ENCODE measurements around the gene KLHDC4. TPM values are rescaled to one million over a fixed set of nuclear protein-coding genes. Genes with fewer than 3 reads are reported as not detected.
"Not testable (repeated sequence)": the region's sequence is repeated elsewhere in the genome, so short reads cannot be mapped to it uniquely, and the experiment has no call there.

KLHDC4 gene
- total RNA-seq, 1 donor from 2014 or later: 40.4 TPM

- no peak for DNase-seq (ENCODE audit: low read depth)
- Histone ChIP-seq H3K27me3 (ENCODE audit: control insufficient read depth, insufficient read depth, low read length) (no peaks in the 10 kb centered on the region), H3K36me3 (ENCODE audit: control insufficient read depth, insufficient read depth, low read length) (no peaks in the 10 kb centered on the region), H3K4me3 (ENCODE audit: low read depth, low read length) (no peak overlapping the region)
- no peak for TF ChIP-seq CTCF (IDR thresholded peaks at IDR 0.05; ENCODE audit: insufficient read depth, low read length, poor library complexity, severe bottlenecking)
Observed at GRCh38 chr16:87790292-87791100, 24.7 kb upstream of the KLHDC4 start.

- H3K27me3 ChIP-seq (ENCODE audit: control insufficient read depth, insufficient read depth, low read length): no peaks in the 10 kb centered on the region
- no peak for TF ChIP-seq CTCF (IDR thresholded peaks at IDR 0.05; ENCODE audit: insufficient read depth, low read length, poor library complexity, severe bottlenecking)
- no peak overlapping the region for H3K4me3 ChIP-seq (ENCODE audit: low read depth, low read length)
- peak; percentile 59 for DNase-seq (ENCODE audit: low read depth)
- H3K36me3 ChIP-seq (ENCODE audit: control insufficient read depth, insufficient read depth, low read length): no peaks in the 10 kb centered on the region
Observed at GRCh38 chr16:87789437-87790291, 23.9 kb upstream of the KLHDC4 start.

- not testable (repeated sequence) for H3K27me3 ChIP-seq (ENCODE audit: control insufficient read depth, insufficient read depth, low read length); DNase-seq (ENCODE audit: low read depth); H3K36me3 ChIP-seq (ENCODE audit: control insufficient read depth, insufficient read depth, low read length); H3K4me3 ChIP-seq (ENCODE audit: low read depth, low read length)
Observed at GRCh38 chr16:87788730-87789436, 23.1 kb upstream of the KLHDC4 start.

GRCh38 chr16:87787451-87788091, 21.8 kb upstream of the KLHDC4 start:
- DNase-seq (ENCODE audit: low read depth); H3K4me3 ChIP-seq (ENCODE audit: low read depth, low read length); H3K27me3 ChIP-seq (ENCODE audit: control insufficient read depth, insufficient read depth, low read length); H3K36me3 ChIP-seq (ENCODE audit: control insufficient read depth, insufficient read depth, low read length): not testable (repeated sequence)

- H3K27me3 ChIP-seq (ENCODE audit: control insufficient read depth, insufficient read depth, low read length): no peaks in the 10 kb centered on the region
- no peak overlapping the region for H3K4me3 ChIP-seq (ENCODE audit: low read depth, low read length)
- no peak for DNase-seq (ENCODE audit: low read depth)
- TF ChIP-seq CTCF (IDR thresholded peaks at IDR 0.05; ENCODE audit: insufficient read depth, low read length, poor library complexity, severe bottlenecking): no peak
- H3K36me3 ChIP-seq (ENCODE audit: control insufficient read depth, insufficient read depth, low read length): no peaks in the 10 kb centered on the region
Observed at GRCh38 chr16:87784812-87785211, 19.0 kb upstream of the KLHDC4 start.

- no peaks in the 10 kb centered on the region for H3K27me3 ChIP-seq (ENCODE audit: control insufficient read depth, insufficient read depth, low read length)
- no peaks in the 10 kb centered on the region for H3K36me3 ChIP-seq (ENCODE audit: control insufficient read depth, insufficient read depth, low read length)
- no peak for DNase-seq (ENCODE audit: low read depth)
- no peak for TF ChIP-seq CTCF (IDR thresholded peaks at IDR 0.05; ENCODE audit: insufficient read depth, low read length, poor library complexity, severe bottlenecking)
- H3K4me3 ChIP-seq (ENCODE audit: low read depth, low read length): no peak overlapping the region
Observed at GRCh38 chr16:87782033-87782432, 16.2 kb upstream of the KLHDC4 start.
